ENCODE results near the gene LRRC14B.

GRCh38 chr5:203246-203930, 12.1 kb downstream of the LRRC14B start:
- TF ChIP-seq SPI1 (IDR thresholded peaks at IDR 0.05; ENCODE audit: low read depth, low read length) (no peak), POLR2A (IDR thresholded peaks at IDR 0.05; ENCODE audit: low read depth, low read length) (no peak), POLR2AphosphoS5 (IDR thresholded peaks at IDR 0.05; ENCODE audit: low read depth, low read length) (no peak), PAX5 (IDR thresholded peaks at IDR 0.05; ENCODE audit: insufficient read depth, low read length, severe bottlenecking) (no peak)
